T-helper 1 cell (primary cell): Measurements from ENCODE around the gene ALDH8A1.

Experiments
- DNase-seq, 5 donors: peaks; one replicate each; pipeline ENCODE4 v3.0.0-alpha.2; 2012 to 2020
- total RNA-seq, 4 donors: gene quantifications; one replicate each; lab custom pipeline; 2026; lab: John Stamatoyannopoulos, UW

Gene ALDH8A1, protein sequence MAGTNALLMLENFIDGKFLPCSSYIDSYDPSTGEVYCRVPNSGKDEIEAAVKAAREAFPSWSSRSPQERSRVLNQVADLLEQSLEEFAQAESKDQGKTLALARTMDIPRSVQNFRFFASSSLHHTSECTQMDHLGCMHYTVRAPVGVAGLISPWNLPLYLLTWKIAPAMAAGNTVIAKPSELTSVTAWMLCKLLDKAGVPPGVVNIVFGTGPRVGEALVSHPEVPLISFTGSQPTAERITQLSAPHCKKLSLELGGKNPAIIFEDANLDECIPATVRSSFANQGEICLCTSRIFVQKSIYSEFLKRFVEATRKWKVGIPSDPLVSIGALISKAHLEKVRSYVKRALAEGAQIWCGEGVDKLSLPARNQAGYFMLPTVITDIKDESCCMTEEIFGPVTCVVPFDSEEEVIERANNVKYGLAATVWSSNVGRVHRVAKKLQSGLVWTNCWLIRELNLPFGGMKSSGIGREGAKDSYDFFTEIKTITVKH
- 0.27 to 1.9 (median 1.2) reads per million in 4 donors for total RNA-seq

GRCh38 chr6:134949927-134950326 lies at the start of gene ALDH8A1:
Gene ALDH8A1, minus strand, starts transcription at chr6:134950101. Its CDS starts 48 bp downstream, at chr6:134950053.
- no peak for DNase-seq

DNA sequence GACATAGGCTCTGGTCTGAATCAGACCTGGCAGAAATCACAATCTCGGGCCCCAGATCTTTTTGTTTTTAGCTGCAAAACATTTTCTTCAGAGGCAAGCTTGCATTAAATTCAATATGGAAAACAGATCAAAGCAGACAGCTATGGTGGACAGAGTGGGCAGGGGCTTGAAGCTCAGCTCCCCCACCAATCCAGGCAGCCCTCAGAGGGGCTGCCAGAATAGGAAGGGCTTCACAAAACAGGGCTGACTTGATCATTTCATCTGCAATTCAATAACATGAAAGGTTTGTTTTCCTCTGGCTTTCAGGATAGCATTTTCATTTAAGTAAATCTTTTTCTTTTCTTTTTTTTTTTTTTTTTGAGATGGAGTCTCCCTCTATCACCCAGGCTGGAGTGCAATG lies 49.2 kb upstream of the ALDH8A1 start:
- DNase-seq, result no peak

DNA sequence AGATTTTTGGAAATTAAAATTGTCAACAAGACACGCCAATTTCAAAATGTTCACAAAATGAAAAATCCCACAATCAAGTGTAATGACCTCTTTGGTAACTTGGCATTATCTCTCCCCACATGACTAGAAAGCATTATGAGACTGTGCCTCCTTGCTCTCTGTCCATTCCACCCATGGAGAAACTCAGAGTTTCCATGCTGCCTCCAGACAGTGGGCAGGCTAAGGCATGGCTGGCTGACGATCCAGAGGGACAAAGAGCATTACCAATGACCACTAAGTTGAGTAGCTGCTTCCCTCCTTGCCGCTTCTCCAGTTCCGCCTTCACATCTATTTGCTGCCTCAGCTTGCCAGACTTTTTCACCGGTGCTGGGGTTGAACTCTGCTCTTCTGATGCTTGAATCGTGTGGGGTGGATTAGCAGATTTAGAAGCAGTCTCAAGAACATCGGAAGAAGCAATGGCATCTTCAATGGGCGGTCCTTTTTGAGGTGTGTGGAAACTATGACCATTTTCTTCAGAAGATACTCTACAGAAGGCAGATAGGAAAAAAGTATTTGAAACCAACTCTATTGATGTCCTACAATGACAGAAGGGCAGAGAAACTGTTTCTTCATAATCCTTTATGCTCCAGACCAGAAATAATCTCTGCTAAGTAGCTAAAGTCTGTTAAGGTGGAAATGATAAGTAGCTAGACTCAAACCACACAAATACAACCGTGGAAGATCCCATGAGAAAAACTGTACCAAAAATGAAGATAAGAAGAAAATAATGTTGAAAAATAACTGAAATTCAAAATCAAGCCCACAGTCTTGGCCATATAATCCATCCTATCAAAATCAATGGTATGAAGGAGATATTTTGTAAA lies 47.5 kb upstream of the ALDH8A1 start:
- DNase-seq, result no peak

GRCh38 chr6:134995536-134995935 lies 45.6 kb upstream of the ALDH8A1 start:
- DNase-seq, result no peak

- no peak for DNase-seq
These were observed 44.5 kb upstream of the ALDH8A1 start for GRCh38 chr6:134994431-134994830.

- no peak for DNase-seq
These were observed 42.3 kb upstream of the ALDH8A1 start for GRCh38 chr6:134992155-134992554.

- DNase-seq, result no peak
These were observed 40.4 kb upstream of the ALDH8A1 start for GRCh38 chr6:134990262-134990661.

- no peak for DNase-seq
These were observed 34.9 kb upstream of the ALDH8A1 start for GRCh38 chr6:134984821-134985220.

DNA sequence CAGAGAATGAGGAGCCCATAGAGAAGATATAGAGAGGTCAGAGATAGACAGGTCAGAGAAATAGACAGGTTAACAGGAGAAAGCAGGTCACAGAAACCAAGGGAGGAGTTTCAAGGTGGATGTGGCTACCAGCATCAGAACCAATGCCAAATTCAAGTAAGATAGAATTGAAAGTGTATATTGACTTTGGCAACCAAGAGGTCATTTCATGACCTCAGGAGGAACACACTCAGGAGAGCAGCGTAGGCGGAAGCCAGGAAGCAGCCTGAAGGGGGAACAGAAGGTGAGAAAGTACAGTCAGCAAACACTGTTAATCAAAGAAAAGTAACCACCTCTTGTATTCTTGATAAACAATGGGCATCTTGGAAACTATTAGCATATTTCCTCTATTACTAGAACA lies 33.9 kb upstream of the ALDH8A1 start:
- DNase-seq, result peak in 1 of 5 donors; percentile 34

GRCh38 chr6:134982161-134982560 lies 32.3 kb upstream of the ALDH8A1 start:
- peak in 1 of 5 donors; percentile 56 for DNase-seq

GRCh38 chr6:134980846-134981245 lies 30.9 kb upstream of the ALDH8A1 start:
- DNase-seq, result peak in 1 of 5 donors; percentile 65

GRCh38 chr6:134979142-134979541 lies 29.2 kb upstream of the ALDH8A1 start:
- peak in 1 of 5 donors; percentile 94 for DNase-seq

DNA sequence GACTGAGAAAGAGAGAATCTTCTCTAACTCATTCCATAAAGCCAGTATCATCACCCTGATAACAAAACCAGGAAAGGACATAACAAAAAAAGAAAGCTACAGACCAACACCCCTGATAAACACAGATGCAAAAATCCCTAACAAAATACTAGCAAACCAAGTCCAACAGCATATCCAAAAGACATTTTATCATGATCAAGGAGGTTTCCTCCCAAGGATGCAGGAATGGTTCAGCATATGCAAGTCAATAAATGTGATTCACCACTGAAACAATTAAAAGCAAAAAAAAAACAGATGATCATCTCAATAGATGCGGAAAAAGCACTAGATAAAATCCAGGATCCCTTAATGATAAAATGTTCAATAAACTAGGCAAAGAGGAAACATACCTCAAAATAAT lies 24.5 kb upstream of the ALDH8A1 start:
- no peak for DNase-seq

DNA sequence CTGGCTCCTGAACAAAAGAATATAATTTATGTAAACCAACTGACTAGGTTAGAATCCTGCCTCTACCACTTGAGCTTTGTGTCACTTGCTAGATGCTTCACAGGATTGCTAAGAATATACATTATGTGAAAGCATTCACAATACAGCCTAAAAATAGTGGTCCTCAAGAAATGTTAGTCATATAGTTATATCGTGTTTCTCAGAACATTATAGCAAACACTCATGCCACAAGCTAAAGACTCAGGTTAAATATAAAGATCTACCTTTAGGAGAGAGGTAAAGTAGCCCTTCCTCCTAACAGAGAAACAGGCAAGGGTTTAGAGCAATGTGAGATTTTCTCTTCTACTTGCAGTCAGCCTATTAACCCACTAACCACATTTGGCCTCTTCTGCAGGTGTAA lies 17.8 kb upstream of the ALDH8A1 start:
- no peak for DNase-seq

GRCh38 chr6:134964451-134965203 lies 14.7 kb upstream of the ALDH8A1 start:
- DNase-seq, result no peak

- DNase-seq, result no peak
These were observed 12.5 kb upstream of the ALDH8A1 start for GRCh38 chr6:134962421-134962820.

DNA sequence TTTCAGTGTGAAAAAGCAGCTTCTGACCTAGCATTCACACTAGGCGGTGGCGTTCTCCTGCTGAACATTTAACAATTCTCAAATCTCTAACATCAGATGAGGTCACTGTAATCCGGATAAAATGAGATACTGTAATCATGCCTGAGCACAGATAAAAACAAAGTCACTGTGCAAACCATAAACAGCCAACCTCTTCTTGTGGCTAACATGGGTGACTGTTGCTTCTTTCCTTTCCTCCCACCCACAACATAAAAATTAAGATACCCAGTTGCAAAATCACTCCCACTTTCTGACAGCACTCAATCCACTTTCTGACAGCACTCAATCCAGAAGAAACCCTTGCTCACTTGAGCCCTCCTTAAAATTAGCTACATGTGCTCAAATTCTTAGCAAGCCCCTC lies 11.5 kb upstream of the ALDH8A1 start:
- peak in 1 of 5 donors; percentile 13 for DNase-seq

GRCh38 chr6:134959603-134960002 lies 9.7 kb upstream of the ALDH8A1 start:
- no peak for DNase-seq

- DNase-seq, result no peak
These were observed 6.8 kb upstream of the ALDH8A1 start for GRCh38 chr6:134956676-134957075.

DNA sequence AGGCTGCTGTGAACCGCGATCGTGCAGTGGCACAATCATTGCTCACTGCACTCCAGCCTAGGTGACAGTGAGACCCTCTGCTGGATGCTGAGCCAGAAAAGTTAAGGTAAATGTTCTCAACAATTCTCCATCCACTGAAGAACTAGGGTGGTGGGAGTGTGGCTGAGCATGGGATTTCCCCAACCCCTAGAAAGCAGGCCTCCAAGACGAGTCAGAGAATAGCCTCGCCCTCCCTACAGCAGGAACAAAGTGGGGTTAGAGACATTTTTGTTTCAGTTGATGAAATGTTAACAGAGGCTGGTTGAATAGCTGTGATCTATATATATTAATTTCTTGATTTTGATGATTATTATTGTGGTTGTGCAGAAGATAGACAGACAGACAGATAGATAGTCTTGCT lies 6.1 kb upstream of the ALDH8A1 start:
- DNase-seq, result no peak

GRCh38 chr6:134954272-134955000 lies 4.5 kb upstream of the ALDH8A1 start:
- no peak for DNase-seq
